ENCODE data around the gene AHRR. TPM values are rescaled to one million over a fixed set of nuclear protein-coding genes. Genes with fewer than 3 reads are reported as not detected.

AHRR gene
- total and polyA plus RNA-seq, 2 of the 4 experiments (the other 2 are of a cell fraction), result 15.6 to 37.1 TPM

GRCh38 chr5:343461-344401 is 22.2 kb downstream of the AHRR start:
- H2BK5ac ChIP-seq (ENCODE audit: low read depth, low read length, poor library complexity, severe bottlenecking), result peak overlapping the region; percentile 77

More at GRCh38 chr5:343461-344401, 22.2 kb downstream of the AHRR start:
- peak overlapping the region; percentile 71 for H3K4me2 ChIP-seq (ENCODE audit: low read depth, low read length)
- 65% methylated on average over 34 of the region's 102 CpGs; no CpG with 5 or more reads in 1 of the 2 experiments for WGBS, 2 experiments (ENCODE audit: extremely low coverage in 2 of 2, insufficient read length in 1 of 2)
- H3K56ac ChIP-seq (ENCODE audit: extremely low read depth, insufficient read depth, low read length), result peak overlapping the region; percentile 51; the same call in 1 of the 2 replicates
- peak overlapping the region; percentile 39; the same call in 1 of the 2 replicates for H4K91ac ChIP-seq (ENCODE audit: insufficient read depth, low read depth, low read length)
- TF ChIP-seq MAZ (IDR thresholded peaks at IDR 0.05; ENCODE audit: borderline replicate concordance, low read depth, low read length) (no peak; the same call in 1 of the 2 replicates), RAD21 (IDR thresholded peaks at IDR 0.05; ENCODE audit: low read length) (0 out of 2 replicates have a peak, but pooled peaks have one; percentile 18), SMC3 (IDR thresholded peaks at IDR 0.05; ENCODE audit: low read depth, low read length) (no peak)
- peak overlapping the region; percentile 42; the same call in 1 of the 2 replicates for H3K18ac ChIP-seq (ENCODE audit: low read depth, low read length)
- H2AK9ac ChIP-seq (replicated peaks; ENCODE audit: low read depth, low read length, poor library complexity), result peak overlapping the region; percentile 97
- peaks cover 33 to 68% of the 10 kb centered on the region in 2 experiments for H3K79me1 ChIP-seq (ENCODE audit: low read depth in 1 of 2, low read length in 2 of 2)
- H3K4ac ChIP-seq (ENCODE audit: low read depth, low read length), result peak overlapping the region; percentile 89
- ChIA-PET POLR2A (ENCODE audit: unreplicated experiment) (no interaction called here), CTCF (interaction anchor here (1.0 kb wide), 1 partner anchor 35 kb away, joined by 3 read pairs; no protein-coding TSS in a partner anchor)
- peak overlapping the region; percentile 68 for H3K9ac ChIP-seq (ENCODE audit: low read depth, low read length)
- peak overlapping the region; percentile 86 for H2AFZ ChIP-seq (replicated peaks; ENCODE audit: low read length, poor library complexity)
- peaks cover 17% of the 10 kb centered on the region for H3K4me1 ChIP-seq (ENCODE audit: control insufficient read depth, insufficient read depth, low read length)
- no peaks in the 10 kb centered on the region for H3K27me3 ChIP-seq (ENCODE audit: control insufficient read depth, insufficient read depth, low read length)
- H4K20me1 ChIP-seq (ENCODE audit: insufficient read depth, low read length), result peaks cover 37% of the 10 kb centered on the region
- dilution Hi-C loops (cut with HindIII; ENCODE audit: low sequenced_read_pairs, unreplicated experiment), result no loop called here
- no peak overlapping the region; the same call in 1 of the 2 replicates for H3K23ac ChIP-seq (ENCODE audit: low read depth, low read length)
- H3K14ac ChIP-seq (replicated peaks; ENCODE audit: low read depth, low read length), result peak overlapping the region; percentile 72; the same call in 1 of the 2 replicates
- no TSS peak for BruUV-seq (replicated peaks)
- in situ Hi-C loops (cut with MboI; ENCODE audit: low sequenced_read_pairs), result no loop called here
- peak overlapping the region; percentile 78 for H4K5ac ChIP-seq (ENCODE audit: low read depth, low read length)
- H3K9me3 ChIP-seq (ENCODE audit: control insufficient read depth, insufficient read depth, low read length), result no peaks in the 10 kb centered on the region
- H2BK15ac ChIP-seq (ENCODE audit: low read depth, low read length), result no peak overlapping the region
- peak overlapping the region; percentile 91 for H2AK5ac ChIP-seq (ENCODE audit: low read depth, low read length)
- H2BK20ac ChIP-seq (ENCODE audit: low read depth, low read length), result 0 out of 2 replicates have a peak overlapping the region, but pooled peaks have one; percentile 34
- DNase-seq (peak; percentile 73), ATAC-seq (ENCODE audit: low read depth) (peak; percentile 88)
- H3K4me3 ChIP-seq (ENCODE audit: insufficient read depth, low read depth, low read length), result peak overlapping the region; percentile 31
- intact Hi-C loops (cut with micrococcal nuclease), result no loop called here
- peak overlapping the region; percentile 66 for H3K27ac ChIP-seq (ENCODE audit: insufficient read depth, low read length)
- H3K9me1 ChIP-seq (ENCODE audit: insufficient read depth, low read length), result peaks cover 17% of the 10 kb centered on the region
- H3K36me3 ChIP-seq (ENCODE audit: control insufficient read depth, insufficient read depth, low read length), result peaks cover 29% of the 10 kb centered on the region
- peak overlapping the region; percentile 72 to 86 for H4K8ac ChIP-seq (ENCODE audit: low read depth in 2 of 2, low read length in 2 of 2)
- H2BK120ac ChIP-seq (ENCODE audit: low read depth, low read length), result peak overlapping the region; percentile 76
